Measurements from ENCODE around the gene IL22RA2. TPM values are rescaled to one million over a fixed set of nuclear protein-coding genes. Genes with fewer than 3 reads are reported as not detected.

The IL22RA2 gene
- total RNA-seq, 1 experiment from 2014 or later = not detected

- Histone ChIP-seq H4K20me1 (ENCODE audit: insufficient read depth, low read depth, low read length) (no peaks in the 10 kb centered on the region), H3K9me3 (ENCODE audit: low read length) (peaks cover 12% of the 10 kb centered on the region), H3K4me1 (ENCODE audit: low read length) (peaks cover 11% of the 10 kb centered on the region), H3K4me3 (ENCODE audit: low read length) (no peak overlapping the region), H3K27ac (ENCODE audit: low read length) (no peak overlapping the region), H3K9me2 (replicated peaks; ENCODE audit: insufficient read depth, low read length) (no peaks in the 10 kb centered on the region), H3K36me3 (ENCODE audit: insufficient read depth, low read length) (no peaks in the 10 kb centered on the region; the same call in 1 of the 2 replicates), H2AFZ (ENCODE audit: low read length) (no peak overlapping the region; the same call in 1 of the 2 replicates), H3K27me3 (ENCODE audit: low read length) (no peaks in the 10 kb centered on the region), H3K79me2 (ENCODE audit: low read length) (no peaks in the 10 kb centered on the region), H3K4me2 (ENCODE audit: low read depth, low read length, poor library complexity, severe bottlenecking) (no peak overlapping the region), H3K9ac (ENCODE audit: low read length) (no peak overlapping the region)
- no peak for DNase-seq
Measured at GRCh38 chr6:137160763-137161162, 12.7 kb downstream of the IL22RA2 start.

- Histone ChIP-seq H3K36me3 (ENCODE audit: insufficient read depth, low read length) (no peaks in the 10 kb centered on the region; the same call in 1 of the 2 replicates), H3K9me2 (replicated peaks; ENCODE audit: insufficient read depth, low read length) (no peaks in the 10 kb centered on the region), H3K9ac (ENCODE audit: low read length) (no peak overlapping the region), H4K20me1 (ENCODE audit: insufficient read depth, low read depth, low read length) (no peaks in the 10 kb centered on the region), H3K4me1 (ENCODE audit: low read length) (peaks cover 7% of the 10 kb centered on the region), H3K79me2 (ENCODE audit: low read length) (no peaks in the 10 kb centered on the region), H3K27me3 (ENCODE audit: low read length) (no peaks in the 10 kb centered on the region), H3K9me3 (ENCODE audit: low read length) (peaks cover 12% of the 10 kb centered on the region), H3K4me3 (ENCODE audit: low read length) (no peak overlapping the region), H3K4me2 (ENCODE audit: low read depth, low read length, poor library complexity, severe bottlenecking) (no peak overlapping the region), H2AFZ (ENCODE audit: low read length) (no peak overlapping the region), H3K27ac (ENCODE audit: low read length) (no peak overlapping the region)
- DNase-seq = no peak
Measured at GRCh38 chr6:137159912-137160311, 13.5 kb downstream of the IL22RA2 start.

- no peak overlapping the region for H3K4me2 ChIP-seq (ENCODE audit: low read depth, low read length, poor library complexity, severe bottlenecking)
- H2AFZ ChIP-seq (ENCODE audit: low read length) = no peak overlapping the region
- no peaks in the 10 kb centered on the region for H3K36me3 ChIP-seq (ENCODE audit: insufficient read depth, low read length)
- H4K20me1 ChIP-seq (ENCODE audit: insufficient read depth, low read depth, low read length) = no peaks in the 10 kb centered on the region
- H3K27me3 ChIP-seq (ENCODE audit: low read length) = no peaks in the 10 kb centered on the region
- H3K9me3 ChIP-seq (ENCODE audit: low read length) = no peaks in the 10 kb centered on the region
- no peak overlapping the region for H3K4me3 ChIP-seq (ENCODE audit: low read length)
- no peaks in the 10 kb centered on the region for H3K79me2 ChIP-seq (ENCODE audit: low read length)
- H3K4me1 ChIP-seq (ENCODE audit: low read length) = peaks cover 7% of the 10 kb centered on the region
- no peak overlapping the region for H3K27ac ChIP-seq (ENCODE audit: low read length)
- H3K9ac ChIP-seq (ENCODE audit: low read length) = no peak overlapping the region
- no peak for DNase-seq
- H3K9me2 ChIP-seq (replicated peaks; ENCODE audit: insufficient read depth, low read length) = no peaks in the 10 kb centered on the region
Measured at GRCh38 chr6:137157601-137158000, 15.8 kb downstream of the IL22RA2 start.

- H3K4me2 ChIP-seq (ENCODE audit: low read depth, low read length, poor library complexity, severe bottlenecking) = no peak overlapping the region
- no peaks in the 10 kb centered on the region for H3K9me2 ChIP-seq (replicated peaks; ENCODE audit: insufficient read depth, low read length)
- no peak for DNase-seq
- H2AFZ ChIP-seq (ENCODE audit: low read length) = no peak overlapping the region
- no peaks in the 10 kb centered on the region for H3K79me2 ChIP-seq (ENCODE audit: low read length)
- no peaks in the 10 kb centered on the region for H3K36me3 ChIP-seq (ENCODE audit: insufficient read depth, low read length)
- H3K4me1 ChIP-seq (ENCODE audit: low read length) = peaks cover 7% of the 10 kb centered on the region
- H3K9me3 ChIP-seq (ENCODE audit: low read length) = no peaks in the 10 kb centered on the region
- no peaks in the 10 kb centered on the region for H3K27me3 ChIP-seq (ENCODE audit: low read length)
- H3K27ac ChIP-seq (ENCODE audit: low read length) = no peak overlapping the region
- no peak overlapping the region for H3K4me3 ChIP-seq (ENCODE audit: low read length)
- H4K20me1 ChIP-seq (ENCODE audit: insufficient read depth, low read depth, low read length) = no peaks in the 10 kb centered on the region
- H3K9ac ChIP-seq (ENCODE audit: low read length) = no peak overlapping the region
Measured at GRCh38 chr6:137156650-137157049, 16.8 kb downstream of the IL22RA2 start.

- no peak overlapping the region for H3K27ac ChIP-seq (ENCODE audit: low read length)
- DNase-seq = no peak
- no peaks in the 10 kb centered on the region for H3K9me3 ChIP-seq (ENCODE audit: low read length)
- no peak overlapping the region for H3K4me2 ChIP-seq (ENCODE audit: low read depth, low read length, poor library complexity, severe bottlenecking)
- H4K20me1 ChIP-seq (ENCODE audit: insufficient read depth, low read depth, low read length) = no peaks in the 10 kb centered on the region
- no peak overlapping the region for H3K4me3 ChIP-seq (ENCODE audit: low read length)
- no peaks in the 10 kb centered on the region for H3K36me3 ChIP-seq (ENCODE audit: insufficient read depth, low read length)
- no peaks in the 10 kb centered on the region for H3K27me3 ChIP-seq (ENCODE audit: low read length)
- no peak overlapping the region for H3K9ac ChIP-seq (ENCODE audit: low read length)
- peaks cover 7% of the 10 kb centered on the region for H3K4me1 ChIP-seq (ENCODE audit: low read length)
- no peak overlapping the region for H2AFZ ChIP-seq (ENCODE audit: low read length)
- no peaks in the 10 kb centered on the region for H3K79me2 ChIP-seq (ENCODE audit: low read length)
- H3K9me2 ChIP-seq (replicated peaks; ENCODE audit: insufficient read depth, low read length) = no peaks in the 10 kb centered on the region
Measured at GRCh38 chr6:137155830-137156229, 17.6 kb downstream of the IL22RA2 start.

GRCh38 chr6:137150072-137150471 lies 23.4 kb downstream of the IL22RA2 start:
- H3K4me2 ChIP-seq (ENCODE audit: low read depth, low read length, poor library complexity, severe bottlenecking) = no peak overlapping the region
- no peaks in the 10 kb centered on the region for H3K79me2 ChIP-seq (ENCODE audit: low read length)
- no peaks in the 10 kb centered on the region for H3K9me2 ChIP-seq (replicated peaks; ENCODE audit: insufficient read depth, low read length)
- H3K9me3 ChIP-seq (ENCODE audit: low read length) = no peaks in the 10 kb centered on the region
- no peak overlapping the region for H3K9ac ChIP-seq (ENCODE audit: low read length)
- no peaks in the 10 kb centered on the region for H3K27me3 ChIP-seq (ENCODE audit: low read length)
- H3K36me3 ChIP-seq (ENCODE audit: insufficient read depth, low read length) = no peaks in the 10 kb centered on the region
- DNase-seq = no peak
- H2AFZ ChIP-seq (ENCODE audit: low read length) = no peak overlapping the region
- peaks cover 7% of the 10 kb centered on the region for H3K4me1 ChIP-seq (ENCODE audit: low read length)
- no peak overlapping the region for H3K27ac ChIP-seq (ENCODE audit: low read length)
- no peak overlapping the region for H3K4me3 ChIP-seq (ENCODE audit: low read length)
- no peaks in the 10 kb centered on the region for H4K20me1 ChIP-seq (ENCODE audit: insufficient read depth, low read depth, low read length)

GRCh38 chr6:137149035-137149393 lies 24.4 kb downstream of the IL22RA2 start:
- H2AFZ ChIP-seq (ENCODE audit: low read length) = no peak overlapping the region
- H3K27ac ChIP-seq (ENCODE audit: low read length) = no peak overlapping the region

GRCh38 chr6:137148306-137149034 lies 25.0 kb downstream of the IL22RA2 start:
- no peak overlapping the region for H3K4me3 ChIP-seq (ENCODE audit: low read length)
- no peak overlapping the region for H2AFZ ChIP-seq (ENCODE audit: low read length)
- H3K27me3 ChIP-seq (ENCODE audit: low read length) = no peaks in the 10 kb centered on the region
- no peaks in the 10 kb centered on the region for H4K20me1 ChIP-seq (ENCODE audit: insufficient read depth, low read depth, low read length)
- peaks cover 7% of the 10 kb centered on the region for H3K4me1 ChIP-seq (ENCODE audit: low read length)
- no peak overlapping the region for H3K27ac ChIP-seq (ENCODE audit: low read length)
- no peaks in the 10 kb centered on the region for H3K9me3 ChIP-seq (ENCODE audit: low read length)
- no peaks in the 10 kb centered on the region for H3K9me2 ChIP-seq (replicated peaks; ENCODE audit: insufficient read depth, low read length)
- no peaks in the 10 kb centered on the region for H3K36me3 ChIP-seq (ENCODE audit: insufficient read depth, low read length)
- H3K9ac ChIP-seq (ENCODE audit: low read length) = no peak overlapping the region
- no peak for DNase-seq
- no peaks in the 10 kb centered on the region for H3K79me2 ChIP-seq (ENCODE audit: low read length)
- no peak overlapping the region for H3K4me2 ChIP-seq (ENCODE audit: low read depth, low read length, poor library complexity, severe bottlenecking)

More at GRCh38 chr6:137149035-137149393, 24.4 kb downstream of the IL22RA2 start:
- H3K27me3 ChIP-seq (ENCODE audit: low read length) = no peaks in the 10 kb centered on the region
- no peaks in the 10 kb centered on the region for H3K79me2 ChIP-seq (ENCODE audit: low read length)
- no peaks in the 10 kb centered on the region for H3K36me3 ChIP-seq (ENCODE audit: insufficient read depth, low read length)
- H3K4me3 ChIP-seq (ENCODE audit: low read length) = no peak overlapping the region
- H3K9me2 ChIP-seq (replicated peaks; ENCODE audit: insufficient read depth, low read length) = no peaks in the 10 kb centered on the region
- H3K4me2 ChIP-seq (ENCODE audit: low read depth, low read length, poor library complexity, severe bottlenecking) = no peak overlapping the region
- H3K4me1 ChIP-seq (ENCODE audit: low read length) = peaks cover 7% of the 10 kb centered on the region
- no peak overlapping the region for H3K9ac ChIP-seq (ENCODE audit: low read length)
- no peaks in the 10 kb centered on the region for H4K20me1 ChIP-seq (ENCODE audit: insufficient read depth, low read depth, low read length)
- no peak for DNase-seq
- no peaks in the 10 kb centered on the region for H3K9me3 ChIP-seq (ENCODE audit: low read length)

All from Karpas-422 (cell line).